Body of pancreas (tissue), 4 donors: Measurements from ENCODE around the gene CORO1A. TPM values are rescaled to one million over a fixed set of nuclear protein-coding genes. Genes with fewer than 3 reads are reported as not detected.
"Not testable (repeated sequence)": the region's sequence is repeated elsewhere in the genome, so short reads cannot be mapped to it uniquely, and the experiment has no call there.

Experiments used
- ATAC-seq: fragments of 150-250 bp; one replicate; pipeline ENCODE4 v1.9.1; 2016
- DNase-seq, 4 donors: peaks; one replicate each; pipeline ENCODE4 v3.0.0-alpha.2; 2019
- H3K27ac ChIP-seq, 4 donors: fragments of 200-600 bp; sonication (generic); 1 replicate in 3 of 4; 2 replicates in 1 of 4; pipeline versions ENCODE4 v1.5.1 to v1.6.1; 2016 to 2019; ENCODE audit warnings: mild to moderate bottlenecking in 1 of 4, mixed read lengths in 1 of 4, moderate library complexity in 1 of 4
- H3K27me3 ChIP-seq, 2 donors: fragments of 200-600 bp; sonication (generic); one replicate each; pipeline ENCODE4 v1.6.0; 2016; ENCODE audit warnings: mild to moderate bottlenecking in 1 of 2
- H3K36me3 ChIP-seq, 2 donors: fragments of 200-600 bp; sonication (generic); replicated peaks in 1 of 2; 2 replicates each; pipeline ENCODE4 v1.5.1; 2016; ENCODE audit warnings: low read depth in 2 of 2; ENCODE audit not compliant: insufficient read depth in 1 of 2
- H3K4me1 ChIP-seq: fragments of 200-600 bp; sonication (generic); one replicate; pipeline ENCODE4 v1.6.0; 2016
- H3K4me3 ChIP-seq, 2 donors: fragments of 200-600 bp; sonication (generic); 1 replicate in 1 of 2; 2 replicates in 1 of 2; pipeline ENCODE4 v1.5.1; 2016 to 2019
- H3K9me3 ChIP-seq, 3 donors: fragments of 200-600 bp; sonication (generic); 1 replicate in 2 of 3; 2 replicates in 1 of 3; pipeline ENCODE4 v1.5.1; 2016
- CTCF ChIP-seq, 7 experiments: fragments of 450-650 bp in 4 of 7; fragments of 200-600 bp in 3 of 7; sonication (generic) in 3 of 7; IDR thresholded peaks; one replicate each; pipeline ENCODE4 v1.5.1; 2016 to 2019; ENCODE audit warnings: antibody characterized with exemption in 7 of 7
- POLR2A ChIP-seq, 3 donors: fragments of 450-650 bp; IDR thresholded peaks; one replicate each; pipeline ENCODE4 v1.6.1; 2016; ENCODE audit warnings: antibody characterized with exemption in 3 of 3, mild to moderate bottlenecking in 2 of 3
- WGBS, 2 donors: methylation state at CpG; one replicate each; pipeline ENCODE4 v1.1.5; 2017; 5-methylcytosine and 5-hydroxymethylcytosine counted together
- intact Hi-C: fragments of 100-400 bp; cut with DNase I; formaldehyde crosslinking; loops from one replicate; pipeline ENCODE4 v1.15.1; 2023
- total RNA-seq, 2 donors: library from RNA; depleted of rRNA; stranded (reverse); fragments of >200 nt; gene quantifications; one replicate each; pipeline ENCODE4 v1.1.0, GENCODE V29; 2016

Gene CORO1A
- total RNA-seq, 2 donors from 2014 or later: 8.2 to 17.4 TPM

DNA sequence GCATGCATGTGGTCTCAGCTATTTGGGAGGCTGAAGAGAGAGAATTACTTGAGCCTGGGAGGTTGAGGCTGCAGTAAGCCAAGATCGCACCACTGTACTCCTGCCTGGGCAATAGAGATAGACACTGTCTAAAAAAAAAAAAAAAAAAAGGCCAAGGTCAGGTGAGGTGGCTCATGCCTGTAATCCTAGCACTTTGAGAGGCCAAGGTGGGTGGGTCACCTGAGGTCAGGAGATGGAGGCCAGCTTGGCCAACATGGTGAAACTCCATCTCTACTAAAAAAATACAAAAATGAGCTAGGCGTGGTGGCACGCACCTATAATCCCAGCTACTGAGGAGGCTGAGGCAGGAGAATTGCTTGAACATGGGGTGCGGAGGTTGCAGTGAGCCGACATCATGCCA lies 28.2 kb upstream of the CORO1A start:
- intact Hi-C loops: no loop called here
- H3K4me3 ChIP-seq: no peak overlapping the region
- WGBS, 2 donors: 91 to 95% methylated on average over 5 of the region's 5 CpGs

DNA sequence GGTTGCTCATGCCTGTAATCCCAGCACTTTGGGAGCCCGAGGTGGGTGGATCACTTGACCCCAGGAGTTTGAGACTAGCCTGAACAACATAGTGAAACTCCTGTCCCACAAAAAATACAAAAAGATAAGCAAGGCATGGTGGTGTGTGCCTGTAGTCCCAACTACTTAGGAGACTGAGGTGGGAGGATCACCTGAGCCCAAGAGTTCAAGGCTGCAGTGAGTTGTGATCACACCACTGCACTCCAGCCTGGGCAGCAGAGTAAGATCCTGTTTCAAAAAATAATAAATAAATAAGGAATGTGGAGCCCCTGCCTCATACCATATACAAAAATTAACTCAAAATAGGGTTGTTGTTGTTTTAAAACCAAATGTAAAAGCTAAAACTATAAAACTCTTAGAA lies 26.2 kb upstream of the CORO1A start:
- intact Hi-C loops: no loop called here
- Histone ChIP-seq H3K4me1 (no peaks in the 10 kb centered on the region), H3K36me3 (no peaks in the 10 kb centered on the region), H3K9me3 (no peaks in the 10 kb centered on the region), H3K27ac (no peak overlapping the region), H3K27me3 (no peaks in the 10 kb centered on the region), H3K4me3 (no peak overlapping the region)
- TF ChIP-seq POLR2A (IDR thresholded peaks at IDR 0.05): no peak
- TF ChIP-seq CTCF (IDR thresholded peaks at IDR 0.05): no peak
- no peak for ATAC-seq
- 73 to 75% methylated on average over 1 of the region's 1 CpG for WGBS, 2 donors
- no peak for DNase-seq

More for the DNA sequence above, 28.2 kb upstream of the CORO1A start:
- no peak for ATAC-seq
- Histone ChIP-seq H3K9me3 (no peaks in the 10 kb centered on the region), H3K27me3 (no peaks in the 10 kb centered on the region), H3K36me3 (no peaks in the 10 kb centered on the region), H3K27ac (no peak overlapping the region), H3K4me1 (no peaks in the 10 kb centered on the region)
- TF ChIP-seq POLR2A (IDR thresholded peaks at IDR 0.05) (no peak), CTCF (IDR thresholded peaks at IDR 0.05) (no peak)
- DNase-seq: no peak

GRCh38 chr16:30163538-30163937 lies 19.9 kb upstream of the CORO1A start:
- no peak overlapping the region for H3K4me3 ChIP-seq
- no peak for TF ChIP-seq POLR2A (IDR thresholded peaks at IDR 0.05)
- no peak for TF ChIP-seq CTCF (IDR thresholded peaks at IDR 0.05)
- H3K27me3 ChIP-seq: no peaks in the 10 kb centered on the region
- H3K4me1 ChIP-seq: no peaks in the 10 kb centered on the region
- DNase-seq (no peak), ATAC-seq (no peak)
- intact Hi-C loops: loop anchor here (10.0 kb wide), 1 partner anchor 49 kb away; the partner anchor contains the start of gene GDPD3
- WGBS, 2 donors: 82 to 90% methylated on average over 2 to 3 of the region's 3 CpGs
- no peaks in the 10 kb centered on the region for H3K9me3 ChIP-seq
- no peaks in the 10 kb centered on the region for H3K36me3 ChIP-seq
- H3K27ac ChIP-seq: no peak overlapping the region

GRCh38 chr16:30166202-30166902 lies 17.1 kb upstream of the CORO1A start:
- ATAC-seq (no peak), DNase-seq (peak in 1 of 4 donors; percentile 34)
- no peaks in the 10 kb centered on the region for H3K36me3 ChIP-seq
- intact Hi-C loops: loop anchor here (10.0 kb wide), 1 partner anchor 52 kb away; the partner anchor contains the start of gene GDPD3
- WGBS, 2 donors: 75 to 87% methylated on average over 11 of the region's 11 CpGs
- no peak for TF ChIP-seq CTCF (IDR thresholded peaks at IDR 0.05)
- no peak for TF ChIP-seq POLR2A (IDR thresholded peaks at IDR 0.05)
- no peaks in the 10 kb centered on the region for H3K4me1 ChIP-seq
- no peaks in the 10 kb centered on the region for H3K27me3 ChIP-seq
- no peak overlapping the region for H3K27ac ChIP-seq
- no peak overlapping the region for H3K4me3 ChIP-seq
- no peaks in the 10 kb centered on the region for H3K9me3 ChIP-seq

DNA sequence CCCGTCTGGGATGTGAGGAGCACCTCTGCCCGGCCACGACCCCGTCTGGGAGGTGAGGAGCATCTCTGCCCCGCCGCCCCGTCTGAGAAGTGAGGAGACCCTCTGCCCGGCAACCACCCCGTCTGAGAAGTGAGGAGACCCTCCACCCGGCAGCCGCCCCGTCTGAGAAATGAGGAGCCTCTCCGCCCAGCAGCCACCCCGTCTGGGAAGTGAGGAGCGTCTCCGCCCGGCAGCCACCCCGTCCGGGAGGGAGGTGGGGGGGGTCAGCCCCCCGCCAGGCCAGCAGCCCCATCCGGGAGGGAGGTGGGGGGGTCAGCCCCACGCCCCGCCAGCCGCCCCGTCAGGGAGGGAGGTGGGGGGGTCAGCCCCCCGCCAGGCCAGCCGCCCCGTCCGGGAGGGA lies 14.7 kb upstream of the CORO1A start:
- H3K27me3 ChIP-seq, H3K4me3 ChIP-seq, H3K9me3 ChIP-seq, H3K4me1 ChIP-seq, ATAC-seq, H3K36me3 ChIP-seq, H3K27ac ChIP-seq, DNase-seq: not testable (repeated sequence)
- 90% methylated on average over 4 of the region's 29 CpGs; no CpG with 5 or more reads in 1 of the 2 donors for WGBS, 2 donors
- intact Hi-C loops: loop anchor here (10.0 kb wide), 1 partner anchor 54 kb away; the partner anchor contains the start of gene GDPD3

- intact Hi-C loops: loop anchor here (10.0 kb wide), 1 partner anchor 55 kb away; the partner anchor contains the start of gene GDPD3
- no CpG with 5 or more reads among the region's 38 CpGs for WGBS, 2 donors
- not testable (repeated sequence) for H3K27me3 ChIP-seq, DNase-seq, H3K36me3 ChIP-seq, H3K27ac ChIP-seq, ATAC-seq, H3K4me1 ChIP-seq, H3K9me3 ChIP-seq, H3K4me3 ChIP-seq
Measured at GRCh38 chr16:30169416-30169815, 14.0 kb upstream of the CORO1A start.

- H3K4me3 ChIP-seq, DNase-seq, H3K27me3 ChIP-seq, H3K9me3 ChIP-seq, H3K4me1 ChIP-seq, intact Hi-C loops, H3K36me3 ChIP-seq, ATAC-seq, H3K27ac ChIP-seq: not testable (repeated sequence)
- WGBS, 2 donors: no CpG with 5 or more reads among the region's 31 CpGs
Measured at GRCh38 chr16:30170145-30170544, 13.3 kb upstream of the CORO1A start.
